Lung microvascular endothelial cell (primary cell): ENCODE measurements around the gene KCNH1. TPM values are rescaled to one million over a fixed set of nuclear protein-coding genes. Genes with fewer than 3 reads are reported as not detected.

ENCODE experiments used
- DNase-seq, 2 donors: peaks; one replicate each; pipeline versions ENCODE4 v3.0.0 to v3.0.0-alpha.2; 2010; ENCODE audit warnings: low read depth in 2 of 2
- total RNA-seq: library from RNA; depleted of rRNA; stranded (reverse); fragments of >200 nt; gene quantifications from 2 replicates; pipeline ENCODE4 v1.2.1, GENCODE V29; 2014

Gene KCNH1
- total RNA-seq, 1 donor from 2014 or later = not detected

DNA sequence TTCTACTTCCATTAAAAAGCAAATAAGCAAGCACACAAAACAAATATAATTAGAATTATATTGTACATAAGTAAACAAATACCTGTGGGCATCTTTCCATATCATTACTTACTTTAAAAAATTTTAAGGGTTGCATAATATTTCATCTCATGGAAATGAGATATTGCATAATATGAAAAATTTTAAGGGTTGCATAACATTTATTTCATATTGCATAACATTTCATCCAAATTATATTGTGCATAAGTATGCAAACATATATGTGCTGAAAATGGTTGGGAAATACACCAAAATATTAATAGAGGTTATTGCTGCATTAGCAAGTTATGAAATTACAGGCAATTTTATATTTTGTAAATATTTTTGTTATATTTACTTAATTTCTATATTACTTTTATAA lies 213.7 kb downstream of the KCNH1 start:
- DNase-seq = no peak

DNA sequence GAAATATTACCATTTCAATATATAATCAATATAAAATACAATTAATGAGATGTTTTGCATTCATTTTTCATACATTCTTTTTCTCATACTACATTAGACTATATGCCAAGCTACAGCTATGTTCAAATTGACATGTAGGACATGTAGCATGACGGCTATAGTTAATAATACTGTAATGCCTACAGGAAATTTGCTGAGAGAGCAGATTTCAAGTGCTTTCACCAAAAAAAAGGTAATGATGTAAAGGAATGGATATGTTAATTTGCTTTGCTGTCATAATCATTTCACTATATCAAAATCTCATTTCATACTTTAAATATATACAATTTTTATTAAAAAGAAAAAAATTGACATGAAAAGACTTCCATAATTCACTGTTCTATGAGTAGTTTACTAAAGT lies 215.1 kb downstream of the KCNH1 start:
- no peak for DNase-seq

DNA sequence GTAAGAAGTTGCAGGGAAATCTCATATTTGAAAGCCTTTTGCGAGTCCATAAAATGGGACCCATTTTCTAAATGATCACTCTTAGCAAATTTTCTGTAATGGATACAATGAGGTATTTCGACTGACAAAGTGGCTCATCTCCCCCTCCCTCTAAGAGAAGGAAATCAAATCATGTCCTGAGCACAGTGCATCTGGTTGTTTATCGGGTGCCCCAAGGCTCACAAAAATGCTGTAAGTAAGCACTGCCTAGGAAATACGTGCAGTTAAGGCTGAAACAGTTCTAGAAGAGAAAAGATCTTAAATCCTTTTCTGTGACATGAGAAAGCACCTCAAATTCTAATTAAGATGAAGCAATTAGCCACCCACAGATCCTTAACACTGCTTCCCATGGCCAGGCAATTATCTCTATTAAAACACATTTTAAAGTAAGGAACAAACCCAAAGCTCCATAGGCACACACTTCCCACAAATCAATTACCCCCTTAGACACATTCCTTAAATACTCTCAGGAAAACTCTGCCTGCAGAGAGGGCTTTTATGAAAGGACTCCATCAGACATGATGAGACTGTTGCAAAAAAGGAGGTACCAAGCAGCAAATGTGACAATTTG lies 216.3 kb downstream of the KCNH1 start:
- DNase-seq = no peak

DNA sequence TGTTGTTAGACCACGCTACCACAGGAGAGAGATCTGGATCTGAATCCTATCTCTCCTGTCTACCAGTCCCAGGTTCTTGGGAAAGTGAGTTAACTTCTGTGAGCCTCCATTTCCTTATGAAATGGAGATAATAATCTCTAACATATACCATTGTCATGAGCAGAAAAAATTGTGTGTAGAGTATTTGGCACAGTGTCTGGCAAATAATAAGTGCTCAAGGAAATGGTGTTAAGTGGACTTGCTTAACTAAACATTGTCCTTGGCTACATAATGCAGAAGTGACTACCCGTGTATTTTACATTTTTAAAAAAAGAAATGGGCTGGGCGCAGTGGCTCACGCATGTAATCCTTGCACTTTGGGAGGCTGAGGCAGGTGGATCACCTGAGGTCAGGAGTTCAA lies 217.4 kb downstream of the KCNH1 start:
- DNase-seq = no peak

DNA sequence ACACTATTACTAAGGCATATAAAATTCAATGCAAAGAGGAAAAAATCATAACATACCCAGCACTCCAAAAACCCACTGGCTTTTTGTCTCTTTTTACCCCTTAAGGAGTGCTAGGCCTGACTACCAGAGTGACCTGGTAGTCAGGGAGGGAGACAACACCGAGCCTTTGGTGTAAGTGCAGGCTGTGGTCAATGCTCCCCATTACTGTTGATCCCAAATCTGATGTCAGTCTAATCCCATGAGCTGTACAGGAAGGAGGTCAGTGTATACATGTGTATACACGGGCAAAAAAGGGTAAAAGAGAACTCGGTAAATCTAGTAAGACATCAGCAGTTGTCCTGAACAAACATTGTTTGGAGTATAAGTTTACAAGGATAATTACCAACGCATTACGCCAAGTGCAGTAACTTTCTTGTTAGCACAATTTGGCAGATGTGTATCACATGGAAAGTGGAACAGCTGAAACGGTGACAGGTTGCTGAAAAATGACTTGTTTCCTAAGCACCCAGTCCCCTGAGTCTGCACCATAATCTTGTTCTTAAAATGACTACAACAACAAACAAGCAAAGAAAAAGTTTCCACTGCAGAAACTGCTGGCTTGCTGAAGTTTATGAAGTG lies 217.9 kb downstream of the KCNH1 start:
- no peak for DNase-seq

DNA sequence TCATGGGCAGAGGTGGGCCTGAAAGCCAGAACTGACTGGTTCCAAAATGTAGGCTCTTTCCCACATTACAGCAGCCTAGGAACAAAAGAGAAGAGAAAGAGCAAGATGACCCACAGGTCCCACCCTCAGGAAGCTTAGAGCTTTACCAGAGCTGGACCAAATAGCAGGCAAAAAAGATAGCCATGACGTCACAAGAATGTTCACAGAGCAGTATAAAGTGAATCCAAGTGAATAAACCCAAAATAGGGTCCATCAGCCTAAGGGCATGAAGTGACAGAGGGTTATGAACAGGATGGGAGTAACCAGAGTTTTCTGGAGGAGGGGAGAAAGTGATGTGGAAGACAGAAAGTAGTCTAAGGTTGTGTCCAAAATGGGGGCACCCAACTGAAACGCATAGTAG lies 221.2 kb downstream of the KCNH1 start:
- no peak for DNase-seq

DNA sequence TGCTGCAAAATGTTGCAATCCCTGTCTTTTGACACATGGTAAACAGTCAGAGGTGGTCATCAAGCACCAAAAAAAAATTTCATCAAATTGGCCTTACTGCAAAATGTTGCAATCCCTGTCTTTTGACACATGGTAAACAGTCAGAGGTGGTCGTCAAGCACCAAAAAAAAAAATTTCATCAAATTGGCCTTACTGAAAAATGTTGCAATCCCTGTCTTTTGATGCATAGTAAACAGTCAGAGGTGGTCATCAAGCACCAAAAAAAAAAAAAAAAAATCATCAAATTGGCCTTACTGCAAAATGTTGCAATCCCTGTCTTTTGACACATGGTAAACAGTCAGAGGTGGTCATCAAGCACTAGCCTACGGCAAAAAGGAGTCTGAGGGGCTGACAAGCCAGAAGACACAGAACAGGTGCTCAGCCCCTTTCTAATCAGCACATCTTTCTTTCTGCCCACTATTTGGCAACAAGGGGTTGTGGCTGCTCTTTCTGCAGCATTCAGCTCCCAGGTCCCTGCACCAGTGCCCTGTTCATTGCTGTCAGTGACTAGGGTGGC lies 223.8 kb downstream of the KCNH1 start:
- no peak for DNase-seq

DNA sequence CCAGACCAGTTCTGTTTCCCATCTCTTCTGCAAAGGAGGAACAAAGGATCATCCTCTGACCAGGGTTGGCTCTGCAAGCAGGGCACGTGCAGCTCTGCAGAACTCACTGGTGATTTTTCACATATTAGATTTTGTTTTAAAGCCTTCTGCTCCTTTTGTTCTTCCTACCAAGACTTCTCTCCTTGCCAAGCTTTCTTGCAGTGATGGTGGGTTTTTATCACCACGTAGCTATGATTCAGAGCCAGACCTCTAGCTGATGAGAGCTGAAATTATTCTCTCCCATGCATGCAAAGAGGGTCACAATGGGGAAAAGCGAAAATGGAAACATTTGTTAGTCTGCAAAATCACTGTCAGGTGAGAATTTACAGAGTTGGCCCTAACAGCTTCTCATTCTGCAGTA lies 225.2 kb downstream of the KCNH1 start:
- no peak for DNase-seq

DNA sequence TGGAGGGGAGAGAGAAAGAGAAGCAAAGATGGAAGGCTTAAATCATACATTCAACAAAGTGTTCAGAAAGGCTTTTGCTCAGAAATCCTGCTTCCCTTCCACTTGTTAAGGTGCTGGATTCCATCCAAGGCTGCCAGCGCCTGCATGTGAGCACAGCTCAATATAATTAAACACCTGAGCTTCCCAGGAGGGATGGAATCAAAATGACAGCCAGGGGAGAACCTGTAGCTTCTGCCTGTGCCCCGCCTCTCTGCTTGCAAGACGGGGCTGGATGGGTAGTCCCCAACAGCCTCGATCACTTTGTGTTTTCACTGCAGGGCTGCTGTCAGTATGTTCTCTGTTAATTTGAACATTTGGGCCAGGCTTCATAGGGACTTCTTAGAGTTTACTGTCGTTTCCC lies 225.7 kb downstream of the KCNH1 start:
- DNase-seq = no peak

DNA sequence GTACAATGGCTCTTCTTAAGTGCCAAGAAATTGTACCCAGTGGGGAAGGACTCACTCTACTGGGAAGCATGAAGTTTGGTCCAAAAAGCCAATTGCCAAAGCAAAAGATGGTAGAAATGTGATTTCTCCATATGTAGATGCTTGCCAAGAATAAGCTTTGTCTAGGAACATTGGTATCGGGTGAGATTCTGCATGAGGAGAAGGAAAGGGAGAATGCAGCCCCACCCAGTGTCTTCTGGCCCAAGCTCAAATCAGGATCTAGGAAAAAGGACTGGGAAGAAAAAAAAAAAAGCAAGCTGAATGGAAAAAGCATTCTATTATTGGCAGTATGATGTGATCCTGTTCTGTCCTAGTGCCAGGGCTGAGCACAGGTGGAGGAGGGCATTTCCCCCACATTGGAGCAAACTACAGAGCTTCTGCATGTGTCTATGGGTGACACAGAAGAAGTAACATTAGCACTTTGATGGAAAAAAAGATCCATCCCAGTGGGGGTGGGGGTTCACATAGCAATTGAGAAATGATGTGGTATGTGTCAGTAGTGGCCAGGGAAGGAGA lies 226.6 kb downstream of the KCNH1 start:
- DNase-seq = no peak

DNA sequence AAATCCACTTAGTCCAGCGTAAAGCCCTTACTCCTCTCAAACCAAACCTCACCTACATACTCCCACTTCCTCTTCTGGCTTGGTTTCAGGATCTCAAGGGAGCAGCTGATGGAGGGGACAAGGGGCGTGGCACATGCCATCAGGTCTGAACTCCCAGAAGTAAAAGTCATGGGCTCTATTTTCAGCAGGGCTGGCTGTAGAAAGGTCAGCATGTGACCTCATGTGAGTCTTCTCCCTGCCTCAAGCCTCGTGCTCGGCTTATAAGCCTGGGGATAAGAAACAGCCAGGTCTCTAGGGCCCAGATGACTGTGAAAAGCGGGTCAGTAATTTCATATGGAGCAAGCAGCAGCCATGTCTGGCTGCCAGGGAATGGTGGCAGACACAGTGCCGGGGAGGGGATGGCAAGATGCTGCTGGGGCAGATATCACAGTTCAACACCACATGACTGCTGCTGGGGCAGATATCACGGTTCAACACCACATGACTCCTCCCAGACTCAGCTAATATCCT lies 227.9 kb downstream of the KCNH1 start:
- DNase-seq = no peak

DNA sequence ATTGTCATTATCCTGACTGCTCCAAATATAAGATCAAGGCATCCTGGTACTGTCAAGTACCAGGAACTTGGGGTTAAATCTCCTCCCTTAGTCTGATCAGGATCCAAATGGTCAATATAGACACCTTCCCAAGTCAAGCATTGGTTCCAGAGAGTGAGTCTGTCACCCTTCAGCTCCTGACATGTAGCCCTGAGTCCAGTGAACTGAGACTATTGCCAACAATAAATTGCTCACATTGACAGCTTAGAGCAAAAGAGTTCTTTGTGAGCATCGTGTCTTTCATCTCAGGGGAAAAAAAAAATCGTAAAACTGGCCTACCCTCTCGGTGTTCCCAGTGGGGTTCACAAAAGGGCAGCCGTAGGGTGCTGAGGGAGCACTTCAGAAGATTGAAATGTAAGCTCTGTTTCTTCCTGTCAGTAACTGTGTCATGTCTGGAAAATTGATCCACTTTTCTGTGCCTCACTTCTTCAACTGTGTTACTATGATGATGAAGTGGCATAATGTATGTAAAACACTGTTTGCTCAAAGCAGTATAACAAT lies 228.5 kb downstream of the KCNH1 start:
- no peak for DNase-seq

DNA sequence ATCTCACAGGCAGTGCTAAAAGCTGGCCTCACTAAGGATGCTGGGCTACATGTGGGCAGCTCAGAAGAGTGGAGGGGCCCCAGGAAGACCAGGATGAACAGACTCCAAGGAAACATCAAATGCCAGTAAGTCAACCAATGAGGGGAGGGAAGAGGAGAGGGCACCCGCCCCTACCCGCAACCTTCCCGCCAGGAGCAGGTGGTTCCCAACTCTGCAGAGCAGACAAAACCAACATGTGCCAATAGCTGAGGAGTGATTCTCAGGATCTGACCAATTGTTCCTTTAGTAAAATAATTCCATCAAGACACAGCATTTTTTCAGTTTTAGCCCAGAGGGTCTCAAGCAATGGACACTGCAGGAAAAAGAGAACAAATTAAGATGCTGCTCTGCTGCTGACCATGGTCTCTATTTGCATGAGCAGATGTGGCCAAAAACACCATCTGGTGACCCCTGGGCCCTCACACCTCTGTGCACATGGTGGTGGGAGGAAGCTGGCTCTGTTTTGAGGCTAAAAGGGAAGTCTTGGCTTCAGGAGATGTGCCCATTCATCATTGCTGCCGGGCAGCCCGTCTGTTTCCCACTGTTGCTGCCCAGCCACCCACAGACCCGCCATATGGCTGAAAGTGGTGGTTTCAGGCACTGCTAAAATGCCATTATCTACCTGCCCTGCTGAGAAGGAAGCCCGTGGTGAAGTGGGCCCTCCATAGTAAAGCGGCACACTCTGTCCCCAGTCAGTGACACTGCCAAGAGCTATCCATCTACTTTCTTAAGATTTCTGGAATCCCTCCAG lies 231.8 kb downstream of the KCNH1 start:
- DNase-seq = no peak

DNA sequence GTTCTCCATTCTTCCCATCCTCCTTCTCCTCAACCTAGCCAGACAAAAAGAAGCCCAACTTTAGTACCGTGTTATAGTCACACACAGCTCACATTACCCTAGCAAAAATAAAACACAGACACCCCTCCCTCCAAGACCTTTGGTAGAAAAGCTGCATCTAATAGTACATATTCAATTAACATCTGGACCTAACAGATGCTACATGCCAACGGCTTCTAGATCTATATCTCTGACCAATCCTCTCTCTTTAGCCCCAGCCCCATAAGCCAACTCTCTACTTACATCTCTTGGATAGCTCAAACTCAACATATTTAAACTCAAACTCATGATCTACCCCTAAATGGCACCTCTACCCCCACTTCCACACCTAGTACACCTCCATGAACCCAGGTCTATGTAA lies 233.1 kb downstream of the KCNH1 start:
- DNase-seq = no peak

DNA sequence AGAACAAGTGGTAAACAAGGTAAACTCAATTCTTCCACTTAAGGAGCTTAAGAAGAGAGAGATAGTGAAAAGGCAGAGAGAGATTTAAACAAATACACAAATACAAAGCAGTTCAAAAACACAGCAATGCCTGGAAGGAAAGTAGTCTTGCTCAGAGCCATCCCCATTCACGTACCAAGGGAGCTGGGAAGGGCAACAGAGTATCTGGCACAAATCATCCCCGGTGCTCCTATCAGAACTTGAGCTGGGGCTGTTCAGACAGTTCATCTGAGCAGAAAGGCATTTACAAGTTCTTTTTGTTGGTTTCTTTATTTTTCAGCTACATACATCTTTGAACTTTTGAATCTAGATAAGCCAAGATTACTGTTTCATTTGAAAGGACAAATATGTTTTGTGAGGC lies 233.9 kb downstream of the KCNH1 start:
- no peak for DNase-seq

DNA sequence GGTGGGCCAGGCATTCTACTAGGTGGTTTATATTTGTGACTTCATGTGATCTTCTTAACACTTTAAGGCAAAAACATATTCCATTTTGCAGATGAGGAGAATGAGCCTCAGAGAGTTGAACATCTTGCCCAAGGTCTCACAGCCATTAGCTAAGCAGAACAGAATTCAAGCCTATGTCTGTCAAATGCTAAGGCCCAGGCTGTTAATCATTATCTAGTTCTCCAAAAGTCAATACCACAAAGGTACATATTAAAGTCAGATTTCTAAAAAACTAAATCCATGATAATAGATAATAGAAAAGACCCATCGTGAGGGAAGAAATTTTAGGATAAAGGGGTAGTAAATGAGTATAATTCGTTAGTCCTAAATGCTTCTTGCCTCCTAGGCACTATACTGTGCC lies 234.3 kb downstream of the KCNH1 start:
- DNase-seq = no peak

DNA sequence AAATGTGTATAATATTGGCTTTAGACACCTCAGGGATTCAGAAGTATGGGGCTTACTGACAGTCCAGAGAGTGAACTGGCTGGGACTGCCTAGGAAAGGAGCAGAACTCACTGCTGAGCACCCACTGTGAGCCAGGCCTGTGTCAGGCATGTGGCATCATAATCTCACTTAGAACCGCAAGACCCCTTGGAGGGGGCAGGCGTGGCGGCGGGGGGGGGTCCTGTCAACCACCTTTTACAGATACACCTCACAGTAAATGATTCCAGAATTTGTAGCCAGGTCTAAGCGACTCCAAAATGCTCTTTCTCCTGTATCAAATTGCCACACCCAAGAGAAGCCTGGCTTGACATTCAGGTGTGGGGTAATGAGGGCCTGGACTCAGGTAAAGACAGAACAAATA lies 235.5 kb downstream of the KCNH1 start:
- DNase-seq = no peak

DNA sequence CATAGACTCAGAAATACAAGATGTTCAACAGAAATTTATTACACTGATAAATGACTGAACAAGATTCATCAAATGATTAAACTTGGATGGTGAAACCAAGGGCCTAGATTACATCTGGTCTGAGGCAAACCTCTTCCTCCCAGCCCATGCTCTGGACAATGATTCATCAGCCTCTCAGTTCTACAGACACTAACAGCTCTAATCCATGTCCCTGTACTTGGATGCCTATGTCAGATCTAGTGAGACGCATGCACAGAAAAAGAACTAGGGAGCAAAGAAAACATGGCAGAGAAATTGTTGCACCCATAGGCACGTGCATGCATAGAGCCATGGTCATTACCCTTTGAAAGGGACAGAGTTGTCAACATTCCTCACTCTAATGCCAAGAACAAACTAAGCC lies 250.1 kb downstream of the KCNH1 start:
- DNase-seq = no peak

DNA sequence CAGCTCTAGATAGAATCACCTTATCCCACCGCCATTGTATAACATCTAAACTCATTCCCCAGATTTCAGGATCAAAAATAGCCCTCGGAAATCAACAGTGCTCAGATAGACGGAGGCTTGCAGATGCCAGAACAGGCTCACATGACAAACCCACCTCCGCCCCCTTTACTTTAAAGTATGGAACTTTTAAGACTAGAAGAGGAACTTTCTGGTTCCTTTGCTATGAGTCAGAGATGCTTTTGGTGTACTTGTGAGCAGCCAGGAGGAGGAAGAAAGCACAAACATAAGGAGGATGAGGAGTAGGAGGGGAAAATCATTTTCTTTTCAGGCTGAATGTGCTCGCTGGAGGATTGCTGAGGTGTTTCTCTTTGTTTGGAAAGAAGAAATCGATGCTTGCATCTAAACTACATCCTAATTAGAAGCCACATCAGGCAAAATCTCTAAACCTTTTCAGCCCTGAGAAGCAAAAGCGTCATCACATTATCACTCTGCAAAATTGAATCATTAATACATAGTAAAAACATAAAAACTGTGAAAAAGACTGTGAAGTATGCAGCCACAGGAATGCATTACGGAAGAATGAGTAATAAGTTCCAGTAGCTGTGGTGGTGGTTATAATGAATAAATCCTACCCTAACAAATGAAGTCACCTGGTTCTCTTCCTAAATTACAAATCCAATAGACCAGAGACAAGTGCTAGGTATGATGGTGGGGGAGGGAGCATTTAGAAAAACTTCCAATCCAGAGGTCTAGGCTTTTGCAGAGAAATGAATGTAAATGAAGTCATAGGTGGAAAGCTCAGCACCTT lies 251.3 kb downstream of the KCNH1 start:
- DNase-seq = peak in 1 of 2 donors; percentile 2

DNA sequence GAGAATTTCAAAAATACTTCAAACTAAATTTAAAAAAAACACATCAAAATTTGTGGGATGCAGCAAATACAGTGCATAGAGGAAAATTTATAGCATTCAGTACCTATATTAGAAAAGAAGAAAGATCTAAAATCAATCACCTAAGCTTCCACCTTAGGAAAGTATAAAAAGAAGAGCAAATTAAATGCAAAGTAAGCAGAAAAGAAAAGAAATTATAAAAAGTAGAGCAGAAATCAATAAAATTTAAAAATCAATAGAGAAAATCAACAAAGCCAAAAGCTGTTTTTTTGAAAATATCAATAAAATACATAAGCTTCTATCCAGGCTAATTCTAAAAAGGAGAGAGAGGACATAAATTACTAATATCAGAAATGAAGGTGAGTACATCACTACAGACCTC lies 255.4 kb downstream of the KCNH1 start:
- DNase-seq = no peak

DNA sequence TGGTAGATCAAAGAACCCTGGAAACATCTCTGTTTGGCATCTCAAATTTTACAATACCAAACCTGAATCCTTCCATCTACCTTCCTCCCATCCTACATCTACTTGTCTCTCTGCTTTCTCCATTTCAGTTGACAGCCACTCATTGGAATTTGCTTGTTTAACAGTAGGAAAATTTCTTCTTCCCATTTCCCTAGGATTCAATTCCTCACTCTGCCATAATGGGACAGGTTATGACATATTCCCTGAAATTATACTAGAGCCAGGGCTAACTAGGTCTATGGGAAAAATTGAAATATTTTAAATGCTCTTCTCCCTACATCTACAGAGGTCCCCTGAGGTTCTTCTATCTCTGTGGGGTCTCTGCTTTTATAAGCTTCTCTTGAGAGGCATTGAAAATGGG lies 257.7 kb downstream of the KCNH1 start:
- DNase-seq = no peak
